ENCODE data around the gene MAP2K4.
"Not testable (repeated sequence)": the region's sequence is repeated elsewhere in the genome, so short reads cannot be mapped to it uniquely, and the experiment has no call there.

Gene MAP2K4

DNA sequence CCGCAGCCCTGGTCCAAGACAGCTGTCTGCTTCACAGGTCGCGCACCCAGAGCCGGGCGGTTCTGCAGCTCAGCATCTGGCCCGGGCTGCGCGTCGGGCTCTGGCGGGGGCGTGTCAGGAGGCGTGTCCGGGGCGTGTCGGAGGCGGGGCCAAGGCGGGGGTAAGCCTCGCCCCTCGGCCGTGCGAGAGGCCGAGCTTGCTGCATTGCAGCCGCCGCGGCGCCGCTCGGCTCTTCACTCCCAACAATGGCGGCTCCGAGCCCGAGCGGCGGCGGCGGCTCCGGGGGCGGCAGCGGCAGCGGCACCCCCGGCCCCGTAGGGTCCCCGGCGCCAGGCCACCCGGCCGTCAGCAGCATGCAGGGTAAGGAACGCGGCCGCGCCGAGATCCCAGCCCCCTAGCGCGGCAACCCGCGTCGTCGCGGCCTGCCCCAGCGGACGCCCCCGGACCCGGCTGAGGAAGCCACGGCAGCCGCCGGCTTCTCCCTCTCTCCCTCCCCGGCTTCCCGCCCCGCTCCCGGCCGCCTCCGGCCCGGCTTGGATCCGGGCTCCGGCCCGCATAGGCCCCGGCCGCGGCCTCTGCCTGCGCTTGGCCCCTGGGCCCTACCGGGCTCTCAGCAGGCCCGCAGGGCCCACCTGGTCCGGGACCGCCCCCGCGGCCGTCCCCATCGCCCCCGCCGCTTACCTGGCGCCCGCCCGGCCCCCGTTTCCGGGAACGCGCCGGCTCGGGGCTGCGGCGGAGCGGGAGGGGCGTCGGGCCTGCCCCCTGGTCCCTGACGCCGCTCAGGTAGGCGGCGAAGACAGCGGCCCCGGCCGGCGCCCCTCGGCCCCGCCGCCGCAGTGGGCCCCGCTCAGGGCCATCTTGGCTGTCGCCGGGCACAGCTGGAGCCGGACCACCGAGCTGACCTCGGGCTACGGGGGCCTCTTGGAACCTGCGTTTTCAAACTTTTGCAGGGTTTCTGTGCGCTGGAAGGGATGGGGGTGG is at the start of gene MAP2K4:
TSS of gene MAP2K4 (plus strand) at position 236 of the 981 bp plus-strand sequence. CDS start at position 246, 10 bp downstream.
- H3K9ac ChIP-seq (ENCODE audit: low read depth, low read length) = peak within 1 kb of the TSS; percentile 84
- peaks cover 11% of the 10 kb centered on the region; the same call in 1 of the 2 replicates for H3K4me1 ChIP-seq (ENCODE audit: insufficient read depth, low read length)
- H3K36me3 ChIP-seq (ENCODE audit: insufficient read depth, low read length) = no peaks in the 10 kb centered on the region
- H3K9me3 ChIP-seq (ENCODE audit: control insufficient read depth, insufficient read depth, low read length) = no peaks in the 10 kb centered on the region

- not testable (repeated sequence) for H3K4me1 ChIP-seq (ENCODE audit: insufficient read depth, low read length); H3K36me3 ChIP-seq (ENCODE audit: insufficient read depth, low read length); H3K9me3 ChIP-seq (ENCODE audit: control insufficient read depth, insufficient read depth, low read length); H3K9ac ChIP-seq (ENCODE audit: low read depth, low read length)
Measured at GRCh38 chr17:11972741-11973140, 47.9 kb upstream of the MAP2K4 start.

- Histone ChIP-seq H3K9ac (ENCODE audit: low read depth, low read length) (no peak overlapping the region), H3K9me3 (ENCODE audit: control insufficient read depth, insufficient read depth, low read length) (no peaks in the 10 kb centered on the region; the same call in 1 of the 2 replicates), H3K36me3 (ENCODE audit: insufficient read depth, low read length) (peaks cover 10% of the 10 kb centered on the region), H3K4me1 (ENCODE audit: insufficient read depth, low read length) (peaks cover 5% of the 10 kb centered on the region; the same call in 1 of the 2 replicates)
Measured at GRCh38 chr17:11979795-11980194, 40.9 kb upstream of the MAP2K4 start.

DNA sequence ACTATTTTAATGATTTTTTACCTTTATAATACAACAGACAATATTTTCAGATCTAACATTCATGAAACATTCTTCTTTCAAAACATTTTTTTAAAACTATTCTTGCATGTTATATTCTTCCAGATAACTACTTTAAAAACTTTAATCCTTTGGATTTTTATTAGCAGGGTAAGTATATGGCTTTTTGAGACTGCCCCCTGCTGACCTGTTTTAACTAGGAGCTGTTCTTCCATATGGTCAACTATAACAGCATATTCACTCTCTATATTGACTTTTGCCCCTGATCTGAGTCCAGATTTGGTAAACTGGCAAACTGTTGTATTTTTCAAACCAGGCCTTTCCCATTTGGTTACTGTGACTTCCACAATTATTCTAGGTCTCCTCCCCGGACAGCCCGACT is 39.9 kb upstream of the MAP2K4 start:
- Histone ChIP-seq H3K36me3 (ENCODE audit: insufficient read depth, low read length) (peaks cover 10% of the 10 kb centered on the region), H3K4me1 (ENCODE audit: insufficient read depth, low read length) (peaks cover 5% of the 10 kb centered on the region; the same call in 1 of the 2 replicates), H3K9ac (ENCODE audit: low read depth, low read length) (no peak overlapping the region), H3K9me3 (ENCODE audit: control insufficient read depth, insufficient read depth, low read length) (no peaks in the 10 kb centered on the region; the same call in 1 of the 2 replicates)

DNA sequence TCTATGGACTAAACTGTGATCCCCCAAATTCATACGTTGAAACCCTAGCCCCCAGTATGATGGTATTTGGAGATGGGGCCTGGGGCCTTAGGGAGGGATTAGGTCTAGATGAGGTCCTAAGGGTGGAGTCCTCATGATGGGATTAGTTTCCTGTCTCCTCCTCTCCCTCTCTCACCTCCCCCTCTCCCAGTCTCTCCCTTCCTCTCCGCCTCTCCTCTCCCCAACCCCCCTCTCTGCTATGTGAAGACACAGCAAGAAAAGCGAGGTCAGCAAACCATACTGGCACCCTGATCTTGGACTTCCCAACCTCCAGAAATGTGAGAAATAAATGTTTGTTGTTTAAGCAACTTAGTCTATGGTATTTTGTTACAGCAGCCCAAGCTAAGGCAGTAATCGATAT is 38.8 kb upstream of the MAP2K4 start:
- no peaks in the 10 kb centered on the region; the same call in 1 of the 2 replicates for H3K9me3 ChIP-seq (ENCODE audit: control insufficient read depth, insufficient read depth, low read length)
- peaks cover 6% of the 10 kb centered on the region; the same call in 1 of the 2 replicates for H3K4me1 ChIP-seq (ENCODE audit: insufficient read depth, low read length)
- no peak overlapping the region for H3K9ac ChIP-seq (ENCODE audit: low read depth, low read length)
- H3K36me3 ChIP-seq (ENCODE audit: insufficient read depth, low read length) = peaks cover 10% of the 10 kb centered on the region

- H3K4me1 ChIP-seq (ENCODE audit: insufficient read depth, low read length) = peaks cover 8% of the 10 kb centered on the region; the same call in 1 of the 2 replicates
- H3K9me3 ChIP-seq (ENCODE audit: control insufficient read depth, insufficient read depth, low read length) = no peaks in the 10 kb centered on the region
- no peak overlapping the region for H3K9ac ChIP-seq (ENCODE audit: low read depth, low read length)
- no peaks in the 10 kb centered on the region; the same call in 1 of the 2 replicates for H3K36me3 ChIP-seq (ENCODE audit: insufficient read depth, low read length)
Measured at GRCh38 chr17:11986179-11986941, 34.3 kb upstream of the MAP2K4 start.

GRCh38 chr17:11986942-11987329 is 33.7 kb upstream of the MAP2K4 start:
- Histone ChIP-seq H3K4me1 (ENCODE audit: insufficient read depth, low read length) (peaks cover 12% of the 10 kb centered on the region; the same call in 1 of the 2 replicates), H3K36me3 (ENCODE audit: insufficient read depth, low read length) (no peaks in the 10 kb centered on the region; the same call in 1 of the 2 replicates), H3K9ac (ENCODE audit: low read depth, low read length) (no peak overlapping the region)

GRCh38 chr17:11990363-11990983 is 30.2 kb upstream of the MAP2K4 start:
- no peak overlapping the region for H3K9ac ChIP-seq (ENCODE audit: low read depth, low read length)
- H3K4me1 ChIP-seq (ENCODE audit: insufficient read depth, low read length) = peaks cover 14% of the 10 kb centered on the region; the same call in 1 of the 2 replicates
- H3K36me3 ChIP-seq (ENCODE audit: insufficient read depth, low read length) = no peaks in the 10 kb centered on the region
- H3K9me3 ChIP-seq (ENCODE audit: control insufficient read depth, insufficient read depth, low read length) = no peaks in the 10 kb centered on the region

More at GRCh38 chr17:11986942-11987329, 33.7 kb upstream of the MAP2K4 start:
- H3K9me3 ChIP-seq (ENCODE audit: control insufficient read depth, insufficient read depth, low read length) = no peaks in the 10 kb centered on the region

DNA sequence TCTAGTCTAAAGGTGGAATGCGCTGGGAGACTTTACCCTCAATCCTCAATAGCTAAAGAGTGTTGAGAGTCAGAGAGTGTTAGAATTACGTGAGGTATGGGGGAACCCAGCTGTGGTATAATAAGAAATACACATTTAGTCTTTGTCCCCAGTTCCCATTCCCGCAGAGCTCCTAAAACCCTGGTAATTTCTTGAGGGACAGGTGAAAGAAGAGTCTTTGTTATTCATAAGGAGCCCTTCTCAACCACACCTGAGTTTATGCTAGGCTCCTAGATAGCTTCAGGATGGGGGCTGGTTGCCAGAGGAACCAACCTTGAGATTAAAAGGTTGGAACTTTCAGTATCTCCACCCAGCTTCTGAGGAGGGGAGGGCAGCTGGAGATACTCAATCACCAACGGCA is 29.2 kb upstream of the MAP2K4 start:
- Histone ChIP-seq H3K9ac (ENCODE audit: low read depth, low read length) (no peak overlapping the region), H3K36me3 (ENCODE audit: insufficient read depth, low read length) (no peaks in the 10 kb centered on the region), H3K4me1 (ENCODE audit: insufficient read depth, low read length) (peaks cover 14% of the 10 kb centered on the region; the same call in 1 of the 2 replicates)

DNA sequence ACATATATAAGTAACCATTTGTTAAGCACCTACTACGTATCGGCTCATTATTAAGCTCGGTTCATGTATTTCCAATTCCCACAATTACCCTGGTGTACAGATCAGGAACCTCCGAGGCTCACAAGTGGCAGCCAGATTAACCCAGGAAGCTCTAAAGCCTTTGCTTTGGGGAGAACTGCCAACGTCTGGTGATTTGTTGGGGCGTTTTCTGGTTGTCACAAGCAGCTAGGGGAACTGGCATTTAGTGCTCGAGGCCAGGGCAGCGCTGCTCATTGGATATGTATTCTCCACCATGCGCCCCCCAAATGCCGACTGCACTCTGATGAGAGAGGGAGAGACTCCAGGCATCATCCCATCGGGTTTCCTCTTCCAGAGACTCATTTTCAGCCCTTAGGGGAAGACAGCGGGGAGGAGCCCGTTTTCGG is 23.9 kb upstream of the MAP2K4 start:
- Histone ChIP-seq H3K9ac (ENCODE audit: low read depth, low read length) (peak overlapping the region; percentile 85), H3K4me1 (ENCODE audit: insufficient read depth, low read length) (peaks cover 4% of the 10 kb centered on the region; the same call in 1 of the 2 replicates), H3K36me3 (ENCODE audit: insufficient read depth, low read length) (no peaks in the 10 kb centered on the region), H3K9me3 (ENCODE audit: control insufficient read depth, insufficient read depth, low read length) (no peaks in the 10 kb centered on the region)

More for the DNA sequence above, 29.2 kb upstream of the MAP2K4 start:
- H3K9me3 ChIP-seq (ENCODE audit: control insufficient read depth, insufficient read depth, low read length) = no peaks in the 10 kb centered on the region

DNA sequence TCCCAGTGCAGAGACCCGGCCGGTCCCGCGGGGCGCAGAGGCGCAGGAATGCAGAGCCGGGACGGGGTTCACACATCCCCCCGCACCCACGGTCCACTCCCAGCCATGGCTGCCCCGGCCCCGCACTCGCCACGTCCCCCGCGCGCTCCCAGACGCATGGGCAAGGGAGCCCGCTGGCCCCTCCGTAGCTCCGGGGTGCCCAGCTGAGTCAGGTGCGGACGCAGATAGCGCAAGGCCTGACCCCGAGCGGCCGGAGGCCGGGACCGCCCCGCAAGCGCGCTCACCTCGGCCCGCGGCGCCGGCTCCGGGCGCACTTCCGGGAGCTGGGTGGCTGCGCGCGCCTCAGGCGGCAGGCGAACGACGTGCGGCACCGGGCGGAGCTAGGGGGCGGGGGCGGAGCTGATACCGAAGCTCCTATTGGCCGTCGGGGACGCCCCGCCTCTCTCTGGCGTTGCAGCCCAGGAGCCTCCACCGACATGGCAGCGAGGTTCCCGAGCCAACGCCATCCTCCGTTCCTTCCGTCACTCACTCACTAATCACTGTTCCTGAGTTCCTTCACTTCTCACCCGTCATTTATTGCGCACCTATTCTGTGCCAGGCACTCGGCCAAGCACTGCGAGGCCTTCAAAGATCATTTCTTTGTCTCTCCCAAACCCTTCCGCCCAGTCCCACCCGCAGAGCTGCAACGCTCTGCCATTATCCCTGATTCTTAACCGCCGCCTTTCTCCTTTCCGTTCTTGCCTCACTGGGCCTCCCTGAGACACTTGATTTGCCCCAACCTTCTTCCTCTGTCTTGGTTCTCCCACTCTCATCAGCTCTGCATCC is 23.3 kb upstream of the MAP2K4 start, which contains the start of gene ZNF18:
TSS of gene ZNF18 (minus strand) at position 329 of the 825 bp plus-strand sequence. CDS start 4,646 bp downstream, outside the sequence.
- H3K9me3 ChIP-seq (ENCODE audit: control insufficient read depth, insufficient read depth, low read length) = no peaks in the 10 kb centered on the region
- no peaks in the 10 kb centered on the region for H3K36me3 ChIP-seq (ENCODE audit: insufficient read depth, low read length)
- peak within 1 kb of the TSS; percentile 87 for H3K9ac ChIP-seq (ENCODE audit: low read depth, low read length)
- H3K4me1 ChIP-seq (ENCODE audit: insufficient read depth, low read length) = no peaks in the 10 kb centered on the region

GRCh38 chr17:11997972-11998233 is 22.8 kb upstream of the MAP2K4 start:
- H3K4me1 ChIP-seq (ENCODE audit: insufficient read depth, low read length) = no peaks in the 10 kb centered on the region
- no peaks in the 10 kb centered on the region for H3K9me3 ChIP-seq (ENCODE audit: control insufficient read depth, insufficient read depth, low read length)
- no peaks in the 10 kb centered on the region for H3K36me3 ChIP-seq (ENCODE audit: insufficient read depth, low read length)
- H3K9ac ChIP-seq (ENCODE audit: low read depth, low read length) = peak overlapping the region; percentile 87

- H3K9ac ChIP-seq (ENCODE audit: low read depth, low read length) = no peak overlapping the region
- H3K36me3 ChIP-seq (ENCODE audit: insufficient read depth, low read length) = no peaks in the 10 kb centered on the region
- no peaks in the 10 kb centered on the region for H3K4me1 ChIP-seq (ENCODE audit: insufficient read depth, low read length)
Measured at GRCh38 chr17:11999696-12000095, 21.0 kb upstream of the MAP2K4 start.

More at GRCh38 chr17:11999696-12000095, 21.0 kb upstream of the MAP2K4 start:
- H3K9me3 ChIP-seq (ENCODE audit: control insufficient read depth, insufficient read depth, low read length) = no peaks in the 10 kb centered on the region

Measured in ES-I3 (cell line).